Measurements from ENCODE around the gene TAF1C. TPM values are rescaled to one million over a fixed set of nuclear protein-coding genes. Genes with fewer than 3 reads are reported as not detected.

The TAF1C gene
- total RNA-seq, 1 donor from 2014 or later: 19.9 TPM

DNA sequence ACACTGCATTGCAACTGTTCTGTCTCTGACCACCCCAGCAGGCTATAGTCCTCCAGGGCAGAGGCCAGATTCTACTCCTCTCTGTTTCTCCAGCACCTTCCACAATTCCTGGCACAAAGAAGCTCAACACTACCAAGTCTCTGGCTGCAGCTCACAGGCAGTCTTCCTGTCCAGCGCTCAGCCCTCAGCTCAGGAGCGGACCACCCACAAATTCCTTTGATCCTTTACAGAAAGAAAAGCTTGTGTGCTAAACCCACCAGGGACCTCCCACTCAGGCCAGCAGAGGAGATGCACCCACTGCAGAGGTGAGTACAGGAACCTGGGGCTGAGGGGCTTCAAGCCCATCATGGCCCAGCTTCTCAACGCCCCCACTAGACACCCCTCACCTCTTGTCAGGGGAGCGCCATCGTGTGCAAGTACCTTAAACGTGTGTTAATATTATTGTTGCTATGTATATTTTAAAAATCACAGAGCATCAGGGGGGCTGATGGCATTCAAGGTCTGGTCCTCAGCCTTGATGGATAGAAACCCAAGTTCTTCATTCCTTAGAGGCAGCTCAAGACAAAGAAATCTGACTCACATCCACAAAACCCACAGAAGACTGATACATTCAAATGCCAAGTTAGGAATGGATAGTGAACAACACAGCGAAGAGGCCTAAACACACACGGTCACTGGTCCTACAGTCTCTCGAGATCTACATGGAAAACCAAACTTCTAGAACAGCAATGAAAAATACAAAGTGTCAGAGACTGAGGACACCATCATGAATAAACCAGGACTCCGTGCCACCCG, 50.3 kb downstream of the TAF1C start:
- no peak for DNase-seq (ENCODE audit: low spot score)
- ATAC-seq: no peak

GRCh38 chr16:84132527-84133285, 54.2 kb downstream of the TAF1C start:
- ATAC-seq (no peak), DNase-seq (ENCODE audit: low spot score) (no peak)

- no peak for DNase-seq (ENCODE audit: low spot score)
- no peak for ATAC-seq
Measured at GRCh38 chr16:84131117-84131516, 55.7 kb downstream of the TAF1C start.

Other genes with a start within 250 kb of the TAF1C start
- gene OSGIN1, start 233.8 kb downstream of the TAF1C start, total RNA-seq: 89.4 TPM
- 12.9 TPM for gene NECAB2, start 218.8 kb downstream of the TAF1C start, total RNA-seq
- gene SLC38A8, start 144.3 kb downstream of the TAF1C start, total RNA-seq: not detected
- 41.3 TPM for gene MBTPS1, start 70.1 kb downstream of the TAF1C start, total RNA-seq
- gene HSDL1, start 41.9 kb downstream of the TAF1C start, total RNA-seq: 4.7 TPM
- not detected for gene DNAAF1, start 41.7 kb downstream of the TAF1C start, total RNA-seq
- not detected for gene ADAD2, start 4.1 kb upstream of the TAF1C start, total RNA-seq
- gene KCNG4, start 53.0 kb upstream of the TAF1C start, total RNA-seq: not detected
- gene WFDC1, start 107.8 kb upstream of the TAF1C start, total RNA-seq: 1.4 TPM
- gene ATP2C2, start 181.5 kb upstream of the TAF1C start, total RNA-seq: 0.18 TPM